ENCODE data around the gene SLC25A22.

Gene SLC25A22

DNA sequence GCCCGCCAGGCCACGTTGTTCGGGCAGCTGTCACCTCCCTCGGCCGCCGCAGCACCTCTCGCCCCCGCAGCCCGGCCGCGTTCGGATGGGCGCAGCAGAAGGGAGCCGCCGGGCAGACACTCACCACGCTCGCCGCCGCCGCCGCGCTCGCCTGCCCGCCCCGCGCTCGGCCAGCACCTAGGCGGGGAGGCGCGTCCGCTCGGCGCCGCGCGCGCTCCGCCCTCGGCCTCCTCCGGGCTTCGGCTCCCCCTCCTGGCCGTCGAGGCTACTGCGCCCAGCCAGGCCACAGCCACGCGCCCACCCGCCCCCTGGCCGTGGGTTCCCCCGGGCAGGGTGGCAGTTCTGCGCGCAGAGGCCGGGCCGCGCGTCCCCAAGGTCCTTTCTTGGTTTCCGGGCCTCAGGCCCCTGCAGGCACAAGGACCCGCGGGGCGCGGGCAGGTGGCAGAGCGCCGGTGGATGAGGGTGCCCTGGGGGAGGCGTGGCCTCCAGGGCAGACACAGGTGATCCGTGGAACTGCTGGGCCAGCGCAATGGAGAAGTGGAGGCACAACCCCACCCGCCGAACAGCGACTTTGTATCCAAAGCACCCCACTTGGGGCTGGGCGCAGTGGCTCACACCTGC lies at the start of gene SLC25A22:
SLC25A22 (minus strand) TSS at position 189 of the 621 bp plus-strand sequence. CDS start 3,275 bp downstream, outside the sequence.
- DNase-seq (ENCODE audit: low spot score): peak; percentile 92

DNA sequence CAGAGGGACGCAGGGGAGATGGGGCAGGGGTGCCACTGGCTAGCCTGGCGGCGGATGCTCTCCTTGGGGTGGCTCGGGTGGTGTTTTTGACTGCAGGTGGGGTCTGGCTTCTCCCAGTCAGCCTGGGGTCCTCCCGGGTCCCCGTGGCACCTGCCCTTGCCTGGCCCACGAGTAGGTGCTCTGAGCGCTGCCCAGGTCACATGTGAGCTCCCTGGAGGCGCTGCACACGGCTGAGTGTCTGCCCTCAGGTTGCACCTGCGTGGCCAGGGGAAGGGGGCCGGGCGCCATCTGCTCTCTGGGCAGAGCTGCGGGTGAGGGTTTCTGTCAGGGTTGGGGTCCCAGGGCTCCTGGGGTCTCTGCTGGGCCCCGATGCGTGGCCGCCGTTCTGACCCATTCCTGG lies 49.8 kb upstream of the SLC25A22 start:
- no peak for DNase-seq (ENCODE audit: low spot score)

DNA sequence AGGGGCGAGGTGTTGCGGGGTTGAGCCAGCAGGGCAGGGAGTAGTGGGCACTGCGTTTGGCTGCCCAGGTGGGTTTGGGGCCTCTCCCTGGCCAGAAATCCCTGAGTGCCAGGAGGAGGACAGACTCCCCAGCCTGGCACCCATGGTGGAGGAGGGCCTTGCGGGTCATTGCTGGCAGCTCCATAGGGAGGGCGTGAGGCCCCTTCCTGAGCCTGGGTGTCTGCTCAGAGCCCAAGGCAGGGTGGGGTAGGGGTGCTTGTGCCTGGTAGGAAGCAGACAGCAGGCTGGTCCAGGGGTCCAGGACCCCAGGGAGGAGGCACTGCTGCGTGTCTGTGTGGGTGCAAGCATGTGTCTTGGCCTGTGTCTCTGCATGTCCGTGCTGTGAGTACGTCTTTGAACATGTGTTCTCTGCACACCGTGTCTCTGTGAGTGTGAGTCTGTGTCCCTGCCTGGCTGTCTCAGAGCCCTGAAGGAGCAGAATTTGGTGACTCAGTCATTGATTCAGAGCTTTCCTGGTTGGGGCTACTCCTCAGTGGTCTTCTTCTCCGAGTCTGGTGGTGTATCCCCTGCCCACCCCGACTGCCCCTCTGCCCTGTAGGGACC lies 48.5 kb upstream of the SLC25A22 start:
- DNase-seq (ENCODE audit: low spot score): peak; percentile 40

DNA sequence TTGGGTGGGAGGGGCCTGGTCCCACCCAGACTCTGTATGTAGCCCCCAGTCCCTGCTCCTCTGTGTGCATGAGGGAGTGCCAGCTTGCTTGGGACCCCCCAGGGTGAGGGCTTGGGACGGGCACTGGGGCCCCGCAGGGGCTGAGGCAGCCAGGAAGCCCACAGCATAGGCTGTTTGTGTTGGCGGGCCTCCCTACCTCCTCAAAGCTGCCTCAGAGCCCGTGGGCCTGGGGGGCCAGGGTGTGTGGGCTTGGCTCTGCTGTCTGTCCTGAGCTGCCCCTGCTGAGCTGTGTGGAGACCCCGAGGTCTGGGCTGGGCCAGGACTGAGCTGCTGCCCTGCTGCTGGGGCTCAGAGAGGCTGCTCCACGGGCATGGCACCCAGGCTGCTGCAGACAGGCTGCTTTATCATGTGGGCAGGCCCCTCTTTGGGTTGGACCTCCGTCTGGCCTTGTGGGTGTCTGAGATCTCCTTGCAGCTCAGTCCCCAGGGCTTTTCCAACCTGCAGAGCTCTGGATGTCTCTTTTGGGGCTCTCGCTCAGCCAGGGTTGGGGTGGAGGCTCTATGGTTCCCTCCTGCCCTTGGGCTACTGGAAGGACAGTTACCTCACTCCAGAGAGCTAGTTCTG lies 47.9 kb upstream of the SLC25A22 start:
- DNase-seq (ENCODE audit: low spot score): no peak

DNA sequence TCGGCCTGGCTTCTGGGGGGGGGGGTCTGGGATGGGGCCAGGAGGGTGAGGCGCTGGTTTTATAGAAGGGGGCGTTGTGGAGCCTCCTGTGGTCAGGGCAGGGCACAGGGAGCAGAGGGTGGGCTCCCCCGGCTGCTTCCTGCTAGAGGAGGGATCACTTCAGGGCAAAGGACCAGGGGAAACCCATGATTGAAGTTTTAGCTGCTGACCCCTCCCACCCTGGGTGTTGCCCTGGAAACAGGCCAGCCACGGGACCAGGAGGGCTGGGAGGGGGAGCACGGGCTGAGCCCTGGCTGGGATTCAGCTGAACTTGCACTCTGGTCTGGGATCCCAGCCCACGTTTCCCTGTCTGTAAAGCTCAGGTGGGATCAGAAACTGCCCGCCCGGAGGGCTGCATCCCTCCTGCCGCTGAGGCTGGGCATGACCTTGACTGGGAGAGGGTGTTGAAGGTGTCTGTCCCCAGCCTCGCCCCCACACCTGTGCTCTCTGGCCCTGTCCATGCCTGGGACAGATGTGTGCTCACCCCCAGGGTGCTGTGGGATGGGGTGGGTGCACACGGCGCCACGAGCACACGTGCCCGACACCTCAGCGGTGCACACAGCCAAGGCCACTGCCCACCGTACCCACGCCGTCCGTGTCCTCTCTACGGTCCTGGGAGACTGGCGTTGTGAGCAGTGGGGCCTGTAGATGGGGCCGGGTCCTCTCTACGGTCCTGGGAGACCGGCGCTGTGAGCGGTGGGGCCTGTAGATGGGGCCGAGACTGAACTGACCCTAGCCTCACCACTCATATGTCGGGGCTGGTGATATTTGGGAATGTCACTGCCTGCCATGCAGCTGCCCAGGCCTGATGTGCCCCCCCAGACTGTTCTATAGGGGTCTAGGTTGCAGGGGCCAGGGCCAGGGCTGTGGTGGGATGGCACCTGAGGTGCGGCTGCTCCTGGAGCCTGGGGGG lies 46.9 kb upstream of the SLC25A22 start:
- DNase-seq (ENCODE audit: low spot score): peak; percentile 92

DNA sequence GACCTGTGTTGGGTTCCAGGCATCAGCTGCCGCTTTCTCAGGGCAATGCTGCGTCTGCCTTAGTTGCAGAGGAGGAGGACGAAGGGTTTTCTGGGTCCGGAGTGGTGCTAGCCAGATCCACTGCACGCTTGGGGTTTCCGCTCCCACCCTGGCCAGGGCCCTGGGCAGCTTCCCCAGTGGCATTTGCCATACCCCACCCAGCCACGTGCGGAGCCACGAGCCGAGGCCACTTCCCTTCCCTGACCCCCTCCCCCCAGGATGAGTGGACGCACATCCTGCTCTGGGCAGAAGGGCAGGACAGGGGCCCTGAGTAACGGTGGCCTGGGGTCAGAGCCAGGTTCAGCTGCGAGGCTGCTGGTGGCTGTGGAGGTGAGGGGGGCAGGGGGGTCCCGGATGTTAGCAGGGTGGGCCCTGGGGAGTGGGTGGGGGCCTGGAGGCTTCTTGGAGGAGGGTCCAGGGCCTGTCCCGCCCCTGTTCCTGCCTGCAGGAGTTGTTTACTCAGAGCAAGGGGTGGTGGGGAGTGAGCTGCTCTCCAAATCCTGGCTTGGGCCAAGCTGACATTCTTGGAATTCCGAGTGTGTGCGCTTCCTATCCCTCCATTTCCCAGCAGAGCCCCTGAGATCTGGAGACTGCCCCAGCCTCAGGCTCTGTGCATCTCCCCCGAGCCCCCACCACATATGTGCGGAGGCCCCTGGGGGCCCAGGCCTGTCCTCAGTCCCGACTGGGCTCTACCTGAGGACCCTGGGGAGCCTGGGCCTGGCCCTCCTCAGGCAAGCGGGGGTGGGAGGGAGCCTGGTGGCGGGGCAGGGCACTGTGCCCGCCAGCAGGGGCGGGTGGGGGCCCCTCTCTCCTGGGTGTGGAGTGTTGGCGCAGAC lies 46.0 kb upstream of the SLC25A22 start:
- DNase-seq (ENCODE audit: low spot score): peak; percentile 92

DNA sequence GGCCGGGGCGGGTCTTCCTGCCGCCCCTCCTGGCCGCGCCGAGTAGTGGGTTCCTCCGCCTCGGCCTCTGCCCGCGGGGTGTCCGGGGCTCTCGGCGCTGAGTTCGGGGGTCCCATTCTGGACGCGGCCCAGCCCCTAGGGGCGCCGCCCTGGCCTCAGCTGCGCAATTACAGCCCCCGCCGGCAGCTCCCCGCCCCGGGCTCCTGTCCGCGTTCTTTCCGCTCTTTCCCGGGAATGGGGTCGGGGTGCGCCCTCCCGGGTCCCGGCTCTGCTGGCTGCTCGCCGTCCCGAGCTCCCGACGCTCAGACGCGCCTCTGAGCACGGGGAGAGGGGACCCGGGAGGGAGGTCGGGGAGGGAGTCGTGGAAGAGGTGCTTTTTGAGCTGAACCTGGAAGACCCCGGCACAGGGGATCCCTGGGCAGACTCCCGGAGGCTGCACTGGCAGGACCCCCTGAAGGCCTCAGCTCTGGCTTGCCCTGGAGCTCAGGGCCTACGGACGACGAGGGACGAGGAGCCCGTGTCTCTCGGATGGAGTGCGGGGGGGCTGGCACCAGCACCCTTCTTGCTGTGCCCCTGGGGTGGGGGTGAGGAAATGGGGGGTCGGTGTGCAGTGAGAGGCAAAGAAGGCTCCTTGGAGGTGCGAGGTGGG lies 45.1 kb upstream of the SLC25A22 start:
- no peak for DNase-seq (ENCODE audit: low spot score)

DNA sequence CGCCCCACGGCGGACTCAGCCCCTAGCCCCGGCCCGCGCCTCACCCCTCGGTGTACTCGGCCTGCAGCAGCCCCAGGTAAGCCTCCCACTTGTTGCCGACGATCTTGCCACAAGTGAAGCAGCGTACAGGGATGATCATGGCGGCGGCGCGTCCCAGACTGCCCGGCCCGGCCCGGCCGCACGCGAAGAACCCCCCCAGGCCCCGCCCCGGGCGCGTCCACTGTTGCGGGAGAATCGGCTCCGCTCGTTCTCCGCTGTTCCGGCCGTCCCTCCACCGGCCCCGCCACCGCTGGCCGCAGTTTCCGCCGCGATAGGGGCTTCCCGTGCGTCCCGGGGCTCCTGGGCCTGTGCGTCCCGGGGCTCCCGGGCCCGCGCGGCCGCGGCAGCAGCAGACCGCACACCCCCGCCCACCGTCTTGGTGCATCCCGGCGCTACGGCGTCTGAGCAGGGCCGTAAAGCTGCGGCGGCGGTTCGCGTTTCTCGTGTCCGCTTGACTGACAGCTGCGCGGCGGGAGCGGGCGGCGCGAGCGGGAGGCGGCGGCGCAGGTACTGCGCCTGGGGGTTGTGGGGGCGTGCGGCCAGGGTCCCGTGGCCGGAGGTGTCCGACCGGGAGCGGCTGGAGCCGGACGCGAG lies 44.4 kb upstream of the SLC25A22 start, which contains the start of the genes POLR2L and TSPAN4:
POLR2L (minus strand) TSS at position 160 of the 633 bp plus-strand sequence; CDS start at position 139, 21 bp downstream.
TSPAN4 (plus strand) TSS at position 483 of the 633 bp plus-strand sequence. CDS start 7,453 bp downstream, outside the sequence.
- DNase-seq (ENCODE audit: low spot score): peak; percentile 84

DNA sequence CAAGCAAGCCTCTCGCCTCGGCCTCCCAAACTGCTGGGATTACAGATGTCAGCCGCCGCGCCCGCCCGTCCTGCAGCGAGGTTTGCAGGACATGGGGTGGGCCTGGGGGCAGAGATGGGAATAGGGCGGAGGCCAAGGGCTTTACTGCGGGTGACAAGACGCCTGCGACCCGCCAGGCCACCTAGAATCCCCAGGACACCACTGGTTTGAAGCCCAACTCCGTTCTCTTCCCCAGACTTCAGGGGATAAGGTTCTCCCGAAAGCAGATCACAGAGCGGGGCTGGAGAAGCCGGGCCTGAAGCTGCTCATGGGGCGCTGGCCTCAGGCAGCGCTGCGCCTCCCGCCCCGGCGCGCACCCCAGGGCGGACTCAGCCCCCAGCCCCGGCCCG lies 43.9 kb upstream of the SLC25A22 start:
- no peak for DNase-seq (ENCODE audit: low spot score)

DNA sequence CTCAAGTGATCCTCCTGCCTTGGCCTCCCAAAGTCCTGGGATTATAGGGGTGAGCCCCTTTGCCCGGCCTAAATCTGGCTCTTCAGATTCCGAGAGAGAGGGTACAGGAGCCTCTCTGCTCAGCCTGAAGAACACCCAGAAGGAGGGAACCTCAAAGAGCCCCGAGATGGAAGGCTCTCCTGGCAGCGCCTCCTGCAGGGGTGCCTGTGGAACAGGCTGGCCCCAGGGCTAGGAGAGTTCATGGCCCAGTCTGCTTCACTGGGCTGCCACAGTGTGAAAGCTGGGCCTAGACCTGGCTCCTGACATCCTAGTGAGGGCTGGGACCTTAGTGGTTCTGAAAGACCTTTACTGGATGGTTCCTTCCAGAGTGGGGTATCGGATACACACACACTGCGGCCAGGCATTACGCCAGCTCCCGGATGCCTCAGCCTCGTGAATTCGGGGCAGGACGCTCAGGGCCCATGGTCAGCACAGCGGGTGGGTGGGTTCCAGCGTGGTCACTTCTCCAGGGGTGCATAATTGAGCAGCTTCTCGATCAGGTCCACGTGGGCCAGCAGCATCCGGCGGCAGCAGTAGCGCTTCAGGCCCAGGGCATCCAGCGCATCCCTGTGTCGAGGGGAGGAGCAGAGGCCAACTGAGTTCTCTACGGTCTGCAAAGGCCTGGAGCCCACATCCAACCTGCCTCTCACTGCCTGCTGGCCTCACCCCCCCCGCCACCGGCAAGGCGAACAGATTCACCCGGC lies 42.0 kb upstream of the SLC25A22 start:
- no peak for DNase-seq (ENCODE audit: low spot score)

DNA sequence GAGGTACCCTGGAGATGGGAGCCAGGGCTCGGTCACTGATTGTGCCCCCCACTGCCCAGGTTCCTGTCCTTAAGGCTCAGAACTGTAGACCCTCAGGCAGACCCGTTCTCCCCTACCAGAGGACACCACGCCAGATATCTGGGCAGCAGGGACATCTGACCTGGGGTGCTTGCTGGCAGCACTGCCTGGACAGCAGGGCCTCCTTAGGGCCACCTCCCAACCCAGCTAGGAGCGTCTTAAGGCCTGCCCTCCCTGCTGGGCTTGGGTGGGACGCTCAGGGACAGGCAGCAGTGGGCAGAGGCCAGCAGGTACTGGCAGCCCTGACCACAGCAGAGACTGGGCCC lies 41.2 kb upstream of the SLC25A22 start:
- DNase-seq (ENCODE audit: low spot score): no peak

DNA sequence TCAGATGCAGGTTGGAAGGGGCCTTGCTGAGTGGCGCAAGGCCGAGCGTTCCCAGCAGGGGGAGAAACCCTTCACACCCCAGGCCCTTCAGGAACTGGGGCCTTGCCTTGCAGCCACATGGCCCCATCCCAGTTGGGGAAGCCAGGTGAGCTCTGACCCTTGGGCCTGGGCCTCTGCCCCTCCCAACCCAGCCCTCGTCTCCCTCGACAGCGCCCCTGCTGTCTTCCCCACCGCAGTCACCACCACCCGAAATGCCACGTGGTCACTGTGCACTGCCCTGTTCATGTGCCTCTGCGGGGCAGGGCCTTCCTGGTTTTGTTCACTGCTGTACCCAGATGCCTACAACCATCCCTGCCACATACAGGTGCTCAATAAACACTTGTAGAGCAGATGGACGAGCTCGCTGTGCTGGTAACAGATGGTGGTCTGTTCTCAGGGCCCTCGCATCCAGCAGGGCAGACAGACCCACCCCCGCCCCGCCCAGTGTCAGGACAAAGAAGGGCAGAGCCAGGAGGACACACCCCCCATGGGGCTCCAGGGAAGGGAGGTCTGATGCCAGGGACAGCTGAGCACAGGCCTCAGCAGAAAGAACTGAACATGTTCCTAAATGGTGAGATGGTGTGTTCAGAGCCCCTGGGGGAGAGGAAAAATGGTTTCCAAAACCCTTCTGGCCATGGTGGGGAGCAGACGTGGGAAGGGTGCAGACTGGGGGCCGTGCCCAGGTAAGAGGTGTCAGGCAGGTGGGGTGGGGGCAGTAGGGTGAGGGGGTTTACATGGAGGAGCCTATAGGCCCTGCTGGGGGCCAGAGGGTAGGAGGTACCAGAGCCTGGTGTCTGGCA lies 40.6 kb upstream of the SLC25A22 start:
- peak; percentile 42 for DNase-seq (ENCODE audit: low spot score)

DNA sequence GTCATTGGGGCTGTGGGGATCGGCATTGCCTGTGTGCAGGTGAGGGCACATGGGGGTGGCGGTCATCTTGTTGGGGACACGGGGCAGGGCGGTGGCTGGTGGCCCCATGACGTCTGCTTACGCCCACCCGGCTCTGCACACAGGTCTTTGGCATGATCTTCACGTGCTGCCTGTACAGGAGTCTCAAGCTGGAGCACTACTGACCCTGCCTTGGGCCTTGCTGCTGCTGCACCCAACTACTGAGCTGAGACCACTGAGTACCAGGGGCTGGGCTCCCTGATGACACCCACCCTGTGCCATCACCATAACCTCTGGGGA lies 39.9 kb upstream of the SLC25A22 start:
- DNase-seq (ENCODE audit: low spot score): no peak

DNA sequence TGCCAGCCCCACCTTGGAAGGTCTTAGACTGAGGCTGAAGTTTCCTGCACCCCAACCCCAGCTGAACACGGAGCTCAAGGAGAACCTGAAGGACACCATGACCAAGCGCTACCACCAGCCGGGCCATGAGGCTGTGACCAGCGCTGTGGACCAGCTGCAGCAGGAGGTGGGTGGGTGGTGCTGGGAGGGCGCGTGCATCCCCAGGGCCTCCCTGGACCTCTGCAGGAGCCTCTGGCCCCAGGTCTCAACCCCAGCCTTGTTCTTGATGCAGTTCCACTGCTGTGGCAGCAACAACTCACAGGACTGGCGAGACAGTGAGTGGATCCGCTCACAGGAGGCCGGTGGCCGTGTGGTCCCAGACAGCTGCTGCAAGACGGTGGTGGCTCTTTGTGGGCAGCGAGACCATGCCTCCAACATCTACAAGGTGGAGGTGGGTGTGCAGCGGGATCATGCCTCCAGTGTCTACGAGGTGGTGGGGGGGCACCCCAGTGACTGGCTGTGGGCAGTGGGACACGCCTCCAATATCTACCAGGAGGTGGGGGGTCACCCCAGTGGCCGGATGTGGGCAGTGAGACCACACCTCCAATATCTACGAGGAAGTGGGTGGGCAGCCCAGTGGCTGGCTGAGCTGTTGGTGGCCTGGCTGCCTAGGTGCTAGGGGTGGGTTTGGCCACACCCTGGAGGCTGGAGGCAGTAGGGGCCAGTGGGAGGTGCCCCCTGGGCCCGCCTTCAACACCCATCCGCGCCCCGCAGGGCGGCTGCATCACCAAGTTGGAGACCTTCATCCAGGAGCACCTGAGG lies 39.3 kb upstream of the SLC25A22 start:
- DNase-seq (ENCODE audit: low spot score): no peak

DNA sequence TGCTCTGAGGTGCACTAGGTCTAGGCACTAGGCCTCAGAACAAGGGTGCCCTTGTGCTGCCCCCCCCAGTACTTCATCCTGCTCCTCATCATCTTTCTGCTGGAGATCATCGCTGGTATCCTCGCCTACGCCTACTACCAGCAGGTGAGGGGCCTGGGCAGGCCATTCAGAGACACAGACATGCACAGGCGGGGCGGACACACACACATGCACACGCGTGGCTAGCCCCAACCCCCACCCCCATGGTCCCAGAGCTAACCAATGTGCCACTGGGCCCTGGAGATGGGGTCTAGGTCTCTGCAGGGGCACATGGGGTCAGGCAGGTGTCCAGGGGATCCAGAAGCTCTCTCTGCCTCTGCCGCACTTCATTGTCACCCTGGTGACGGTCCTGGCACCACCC lies 38.6 kb upstream of the SLC25A22 start:
- no peak for DNase-seq (ENCODE audit: low spot score)

DNA sequence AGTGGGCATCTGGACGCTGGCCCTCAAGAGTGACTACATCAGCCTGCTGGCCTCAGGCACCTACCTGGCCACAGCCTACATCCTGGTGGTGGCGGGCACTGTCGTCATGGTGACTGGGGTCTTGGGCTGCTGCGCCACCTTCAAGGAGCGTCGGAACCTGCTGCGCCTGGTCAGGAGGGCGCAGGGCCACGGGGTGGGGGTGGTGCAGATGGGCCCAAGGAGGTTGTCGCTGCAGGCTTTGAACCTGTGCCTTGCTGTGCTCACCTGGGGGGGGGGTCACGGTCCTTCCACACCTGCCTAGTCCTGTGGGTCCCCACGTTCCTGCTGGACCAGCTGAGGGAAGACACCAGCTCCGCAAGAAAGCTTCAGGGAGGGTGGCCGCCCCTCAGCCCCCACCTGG lies 38.2 kb upstream of the SLC25A22 start:
- DNase-seq (ENCODE audit: low spot score): no peak

DNA sequence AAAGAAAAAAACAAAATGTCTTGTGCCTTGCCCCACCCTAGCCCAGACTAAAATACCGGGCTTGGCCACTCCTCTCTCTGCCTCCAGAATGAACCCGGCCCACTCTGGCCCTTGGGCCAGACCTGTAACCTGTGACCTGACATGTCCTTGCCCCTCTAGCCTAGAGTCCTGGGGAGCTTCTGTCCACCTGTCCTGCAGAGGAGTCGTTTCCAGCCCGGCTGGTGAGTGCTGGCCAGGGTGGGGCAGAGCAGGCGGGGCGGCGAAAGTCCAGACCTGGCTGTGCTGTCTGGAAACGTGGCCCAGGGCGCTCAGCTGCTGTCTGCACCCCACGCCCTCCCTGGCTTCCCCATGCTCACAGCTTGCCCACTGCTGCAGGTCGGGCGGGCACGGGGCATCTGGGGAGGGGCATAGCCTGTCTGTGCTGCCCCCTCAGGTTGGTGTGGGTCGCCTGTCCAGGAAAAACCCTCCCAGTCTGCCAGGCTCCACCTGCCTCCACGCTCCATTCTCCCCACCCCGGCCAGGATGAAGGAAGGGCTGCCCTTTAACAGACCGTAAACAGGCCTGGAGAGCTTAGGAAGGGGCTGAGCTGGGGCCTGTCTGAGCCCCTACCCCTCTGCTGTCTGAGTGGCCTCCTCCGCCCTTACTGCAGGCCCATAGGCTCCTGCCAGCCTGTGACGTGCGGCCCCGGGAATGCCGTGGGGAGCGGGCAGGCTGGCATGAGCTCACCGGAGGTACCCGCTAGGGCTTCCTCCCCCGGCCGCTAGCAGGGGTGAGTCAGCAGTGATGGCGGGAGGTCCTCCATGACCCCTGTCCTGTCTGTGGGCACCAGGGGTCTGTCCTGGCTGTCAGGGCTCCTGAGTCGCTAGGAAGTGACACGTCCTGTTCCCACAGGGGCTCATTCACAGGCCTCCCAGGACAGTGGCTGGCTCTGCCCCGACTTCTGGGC lies 36.6 kb upstream of the SLC25A22 start:
- DNase-seq (ENCODE audit: low spot score): peak; percentile 68

Data from AG08395 (cell line).